ENCODE results near the gene PMF1. TPM values are rescaled to one million over a fixed set of nuclear protein-coding genes. Genes with fewer than 3 reads are reported as not detected.
"Not testable (repeated sequence)": the region's sequence is repeated elsewhere in the genome, so short reads cannot be mapped to it uniquely, and the experiment has no call there.

The PMF1 gene
- total RNA-seq, 1 experiment from 2014 or later, result 60.3 TPM

GRCh38 chr1:156193488-156194299 lies 19.1 kb upstream of the PMF1 start, which contains the start of gene SLC25A44:
TSS of gene SLC25A44 (plus strand) at chr1:156194104. CDS start at chr1:156199848, 5,744 bp downstream.
- in situ Hi-C loops (cut with HindIII; ENCODE audit: low pct_unique_long_range_greater_than_20kb, low sequenced_read_pairs), result no loop called here
- DNase-seq (ENCODE audit: low read depth, low spot score), result peak; percentile 99

- DNase-seq (ENCODE audit: low read depth, low spot score), result no peak
- in situ Hi-C loops (cut with HindIII; ENCODE audit: low pct_unique_long_range_greater_than_20kb, low sequenced_read_pairs), result no loop called here
Observed at GRCh38 chr1:156194300-156194652, 18.5 kb upstream of the PMF1 start.

GRCh38 chr1:156195853-156196252 lies 17.0 kb upstream of the PMF1 start:
- no peak for DNase-seq (ENCODE audit: low read depth, low spot score)
- in situ Hi-C loops (cut with HindIII; ENCODE audit: low pct_unique_long_range_greater_than_20kb, low sequenced_read_pairs), result no loop called here

GRCh38 chr1:156196445-156196844 lies 16.4 kb upstream of the PMF1 start:
- in situ Hi-C loops (cut with HindIII; ENCODE audit: low pct_unique_long_range_greater_than_20kb, low sequenced_read_pairs), result no loop called here
- no peak for DNase-seq (ENCODE audit: low read depth, low spot score)

- DNase-seq (ENCODE audit: low read depth, low spot score), result no peak
- in situ Hi-C loops (cut with HindIII; ENCODE audit: low pct_unique_long_range_greater_than_20kb, low sequenced_read_pairs), result no loop called here
Observed at GRCh38 chr1:156198831-156199349, 13.9 kb upstream of the PMF1 start.

- DNase-seq (ENCODE audit: low read depth, low spot score), result no peak
- in situ Hi-C loops (cut with HindIII; ENCODE audit: low pct_unique_long_range_greater_than_20kb, low sequenced_read_pairs), result no loop called here
Observed at GRCh38 chr1:156200044-156200443, 12.8 kb upstream of the PMF1 start.

GRCh38 chr1:156203331-156203730 lies 9.5 kb upstream of the PMF1 start:
- in situ Hi-C loops (cut with HindIII; ENCODE audit: low pct_unique_long_range_greater_than_20kb, low sequenced_read_pairs), result no loop called here
- no peak for DNase-seq (ENCODE audit: low read depth, low spot score)

GRCh38 chr1:156204686-156205085 lies 8.1 kb upstream of the PMF1 start:
- in situ Hi-C loops (cut with HindIII; ENCODE audit: low pct_unique_long_range_greater_than_20kb, low sequenced_read_pairs), result no loop called here

GRCh38 chr1:156211243-156211642 lies 1.6 kb upstream of the PMF1 start:
- in situ Hi-C loops (cut with HindIII; ENCODE audit: low pct_unique_long_range_greater_than_20kb, low sequenced_read_pairs), result no loop called here

More at GRCh38 chr1:156204686-156205085, 8.1 kb upstream of the PMF1 start:
- DNase-seq (ENCODE audit: low read depth, low spot score), result no peak

GRCh38 chr1:156212130-156212529 lies 677 bp upstream of the PMF1 start:
- no peak for DNase-seq (ENCODE audit: low read depth, low spot score)
- in situ Hi-C loops (cut with HindIII; ENCODE audit: low pct_unique_long_range_greater_than_20kb, low sequenced_read_pairs), result no loop called here

More at GRCh38 chr1:156211243-156211642, 1.6 kb upstream of the PMF1 start:
- no peak for DNase-seq (ENCODE audit: low read depth, low spot score)

GRCh38 chr1:156213644-156213966 lies 798 bp downstream of the PMF1 start:
- in situ Hi-C loops (cut with HindIII; ENCODE audit: low pct_unique_long_range_greater_than_20kb, low sequenced_read_pairs), result no loop called here
- DNase-seq (ENCODE audit: low read depth, low spot score), result no peak

- peak; percentile 92 for DNase-seq (ENCODE audit: low read depth, low spot score)
- in situ Hi-C loops (cut with HindIII; ENCODE audit: low pct_unique_long_range_greater_than_20kb, low sequenced_read_pairs), result no loop called here
Observed at GRCh38 chr1:156214024-156214748, 1.4 kb downstream of the PMF1 start.

GRCh38 chr1:156216361-156217086 lies 3.7 kb downstream of the PMF1 start:
- in situ Hi-C loops (cut with HindIII; ENCODE audit: low pct_unique_long_range_greater_than_20kb, low sequenced_read_pairs), result not testable (repeated sequence)

GRCh38 chr1:156217871-156218270 lies 5.1 kb downstream of the PMF1 start:
- no peak for DNase-seq (ENCODE audit: low read depth, low spot score)
- in situ Hi-C loops (cut with HindIII; ENCODE audit: low pct_unique_long_range_greater_than_20kb, low sequenced_read_pairs), result no loop called here

More at GRCh38 chr1:156216361-156217086, 3.7 kb downstream of the PMF1 start:
- DNase-seq (ENCODE audit: low read depth, low spot score), result not testable (repeated sequence)

GRCh38 chr1:156220226-156220625 lies 7.4 kb downstream of the PMF1 start:
- in situ Hi-C loops (cut with HindIII; ENCODE audit: low pct_unique_long_range_greater_than_20kb, low sequenced_read_pairs), result no loop called here
- DNase-seq (ENCODE audit: low read depth, low spot score), result no peak

- in situ Hi-C loops (cut with HindIII; ENCODE audit: low pct_unique_long_range_greater_than_20kb, low sequenced_read_pairs), result no loop called here
- no peak for DNase-seq (ENCODE audit: low read depth, low spot score)
Observed at GRCh38 chr1:156221986-156222692, 9.3 kb downstream of the PMF1 start.

GRCh38 chr1:156225677-156226014 lies 12.8 kb downstream of the PMF1 start:
- in situ Hi-C loops (cut with HindIII; ENCODE audit: low pct_unique_long_range_greater_than_20kb, low sequenced_read_pairs), result no loop called here
- DNase-seq (ENCODE audit: low read depth, low spot score), result no peak

- DNase-seq (ENCODE audit: low read depth, low spot score), result no peak
- in situ Hi-C loops (cut with HindIII; ENCODE audit: low pct_unique_long_range_greater_than_20kb, low sequenced_read_pairs), result no loop called here
Observed at GRCh38 chr1:156226116-156226538, 13.3 kb downstream of the PMF1 start.
